GM23338 (cell line): Measurements from ENCODE around the gene CASP2. TPM values are rescaled to one million over a fixed set of nuclear protein-coding genes. Genes with fewer than 3 reads are reported as not detected.
A peak's percentile ranks its signal among the peaks of the same experiment; 100 is the strongest.

Experiments used
- ATAC-seq: fragments of 200-7000 bp; cut with Tn5 transposase; 3 replicates; pipeline ENCODE4 v1.9.1; 2020
- DNase-seq: peaks from one replicate; pipeline ENCODE4 v3.0.0-alpha.2; 2015; ENCODE audit warnings: low spot score
- H2AFZ ChIP-seq: fragments of 200-600 bp; sonication (generic); 2 replicates; pipeline ENCODE4 v1.8.0; 2016; ENCODE audit warnings: antibody characterized with exemption, mild to moderate bottlenecking, moderate library complexity
- H3F3A ChIP-seq: fragments of 200-600 bp; sonication (generic); replicated peaks from 2 replicates; pipeline ENCODE4 v1.8.0; 2017; ENCODE audit warnings: antibody characterized with exemption, mixed run types, low read depth
- H3K27ac ChIP-seq: fragments of 200-600 bp; sonication (generic); 2 replicates; pipeline ENCODE4 v1.6.1; 2016; ENCODE audit warnings: low read depth
- H3K27me3 ChIP-seq: fragments of 200-600 bp; sonication (generic); 2 replicates; pipeline ENCODE4 v1.8.0; 2016; ENCODE audit warnings: mild to moderate bottlenecking, mixed run types, moderate library complexity; ENCODE audit not compliant: insufficient read depth
- H3K36me3 ChIP-seq: fragments of 200-600 bp; sonication (generic); 2 replicates; pipeline ENCODE4 v1.8.0; 2016; ENCODE audit warnings: mild to moderate bottlenecking; ENCODE audit not compliant: insufficient read depth
- H3K4me1 ChIP-seq: fragments of 200-600 bp; sonication (generic); 2 replicates; pipeline ENCODE4 v1.8.0; 2016; ENCODE audit warnings: mild to moderate bottlenecking, moderate library complexity; ENCODE audit not compliant: insufficient read depth
- H3K4me2 ChIP-seq: fragments of 200-600 bp; sonication (generic); 2 replicates; pipeline ENCODE4 v1.7.1; 2017; ENCODE audit warnings: mixed run types
- H3K4me3 ChIP-seq: fragments of 200-600 bp; sonication (generic); 2 replicates; pipeline ENCODE4 v1.6.1; 2016; ENCODE audit warnings: mixed run types
- H3K79me2 ChIP-seq: fragments of 200-600 bp; sonication (generic); replicated peaks from 2 replicates; pipeline ENCODE4 v1.8.0; 2017; ENCODE audit warnings: mild to moderate bottlenecking; ENCODE audit not compliant: insufficient read depth
- H3K9me2 ChIP-seq: fragments of 200-600 bp; sonication (generic); 2 replicates; pipeline ENCODE4 v1.8.0; 2017; ENCODE audit not compliant: insufficient read depth
- H4K20me1 ChIP-seq: fragments of 200-600 bp; sonication (generic); replicated peaks from 2 replicates; pipeline ENCODE4 v1.8.0; 2017; ENCODE audit warnings: mild to moderate bottlenecking; ENCODE audit not compliant: insufficient read depth
- H3K27ac Mint-ChIP-seq: 2 replicates; pipeline ENCODE4 v1.8.0; 2020; ENCODE audit warnings: inconsistent platforms, mild to moderate bottlenecking, moderate library complexity, mixed read lengths
- H3K27me3 Mint-ChIP-seq: 3 replicates; pipeline ENCODE4 v1.8.0; 2022; ENCODE audit warnings: low read depth, mild to moderate bottlenecking, moderate library complexity, mixed read lengths, inconsistent platforms; ENCODE audit not compliant: insufficient read depth, poor library complexity
- H3K36me3 Mint-ChIP-seq: 3 replicates; pipeline ENCODE4 v1.8.0; 2021; ENCODE audit warnings: low read depth, mild to moderate bottlenecking, inconsistent platforms, moderate library complexity, mixed read lengths
- H3K4me1 Mint-ChIP-seq: 3 replicates; pipeline ENCODE4 v1.8.0; 2020; ENCODE audit warnings: mild to moderate bottlenecking, inconsistent platforms, mixed read lengths
- H3K4me3 Mint-ChIP-seq: 3 replicates; pipeline ENCODE4 v1.8.0; 2021; ENCODE audit warnings: moderate library complexity, mild to moderate bottlenecking, inconsistent platforms, mixed read lengths
- H3K9me3 Mint-ChIP-seq: 3 replicates; pipeline ENCODE4 v1.8.0; 2020; ENCODE audit warnings: moderate library complexity, mild to moderate bottlenecking, inconsistent platforms, mixed read lengths
- CREB1 ChIP-seq: fragments of 250-450 bp; sonication (Bioruptor Pico); IDR thresholded peaks from 2 replicates; pipeline ENCODE4 v1.5.0; 2020; ENCODE audit warnings: low read depth, mild to moderate bottlenecking, moderate library complexity
- EZH2 ChIP-seq: fragments of 200-600 bp; sonication (generic); IDR thresholded peaks from one replicate; pipeline ENCODE4 v1.8.0; 2017; ENCODE audit warnings: antibody characterized with exemption, mild to moderate bottlenecking, low read depth; ENCODE audit not compliant: unreplicated experiment
- EZH2phosphoT487 ChIP-seq: fragments of 200-600 bp; sonication (generic); IDR thresholded peaks from one replicate; pipeline ENCODE4 v1.8.1; 2018; ENCODE audit warnings: antibody characterized with exemption; ENCODE audit not compliant: unreplicated experiment
- POLR2AphosphoS5 ChIP-seq: IDR thresholded peaks from 2 replicates; pipeline ENCODE4 v1.6.1; 2016; ENCODE audit warnings: antibody characterized with exemption, low read depth
- STAT1 ChIP-seq: IDR thresholded peaks from one replicate; pipeline ENCODE4 v1.6.1; 2016; ENCODE audit warnings: antibody characterized with exemption; ENCODE audit not compliant: unreplicated experiment
- ZNF114 ChIP-seq: fragments of 250-450 bp; sonication (Bioruptor Pico); IDR thresholded peaks from 2 replicates; pipeline ENCODE4 v1.5.0; 2020; ENCODE audit warnings: mild to moderate bottlenecking, moderate library complexity
- ZNF331 ChIP-seq: fragments of 250-450 bp; sonication (Bioruptor Pico); IDR thresholded peaks from 2 replicates; pipeline ENCODE4 v1.5.0; 2020; ENCODE audit warnings: low read depth, mild to moderate bottlenecking, moderate library complexity
- polyA plus RNA-seq: library from polyadenylated mRNA; unstranded; fragments of >200 nt; fragmentation: Nextera tagmentation; extraction: Ambion mirVana; gene quantifications from 2 replicates; pipeline ENCODE4 v1.2.1, GENCODE V29; 2016
- total RNA-seq: library from RNA; depleted of rRNA; stranded (reverse); fragments of >200 nt; shearing (Covaris generic); gene quantifications from 2 replicates; pipeline ENCODE4 v1.2.3, GENCODE V29; 2014
- TF ChIP-seq, protein P1 (sequence below): IDR thresholded peaks from 2 replicates; pipeline ENCODE4 v1.6.1; 2016; ENCODE audit warnings: antibody characterized with exemption
- TF ChIP-seq, protein P2 (sequence below), 2 experiments: fragments of 200-600 bp in 1 of 2; sonication (generic) in 1 of 2; conservative IDR thresholded peaks; 2 replicates each; pipeline versions ENCODE4 v1.5.1 to v1.6.1; 2016 to 2017; ENCODE audit warnings: antibody characterized with exemption in 2 of 2, low read depth in 2 of 2, mild to moderate bottlenecking in 2 of 2, moderate library complexity in 1 of 2

The CASP2 gene
- total and polyA plus RNA-seq, 2 experiments from 2014 or later: 17.7 to 21.8 TPM

DNA sequence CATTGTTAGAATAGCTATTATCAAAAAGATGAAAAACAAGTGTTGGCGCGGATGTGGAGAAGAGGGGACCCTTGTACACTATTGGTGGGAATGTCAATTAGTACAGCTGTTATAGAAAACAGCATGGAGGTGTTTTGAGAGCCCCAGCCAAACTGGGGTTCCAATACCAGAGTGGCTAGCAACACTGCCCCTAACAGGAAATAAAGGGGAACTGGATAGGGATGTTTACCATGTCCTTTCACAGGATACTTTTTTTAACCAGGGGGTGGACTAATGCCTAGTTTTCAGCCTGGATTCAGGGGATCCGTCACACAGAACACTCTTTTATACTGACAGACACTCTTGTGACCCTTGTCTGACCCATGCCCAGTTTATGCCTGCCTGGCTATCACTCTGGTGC is 31.8 kb upstream of the CASP2 start:
- H2AFZ ChIP-seq: 0 out of 2 replicates have a peak overlapping the region, but pooled peaks have one; percentile 69
- no peaks in the 10 kb centered on the region for H3F3A ChIP-seq
- no peaks in the 10 kb centered on the region for H3K36me3 ChIP-seq
- H3K4me1 ChIP-seq: no peaks in the 10 kb centered on the region
- H3K27ac ChIP-seq: no peak overlapping the region
- Mint-ChIP-seq H3K4me3 (no peak overlapping the region), H3K4me1 (no peaks in the 10 kb centered on the region), H3K27ac (no peak overlapping the region), H3K27me3 (no peaks in the 10 kb centered on the region), H3K36me3 (no peaks in the 10 kb centered on the region), H3K9me3 (no peaks in the 10 kb centered on the region)
- no peaks in the 10 kb centered on the region for H4K20me1 ChIP-seq
- ATAC-seq (peak; percentile 80), DNase-seq (peak; percentile 61)
- H3K79me2 ChIP-seq: no peaks in the 10 kb centered on the region
- no peak overlapping the region for H3K4me2 ChIP-seq
- H3K4me3 ChIP-seq: no peak overlapping the region
- H3K9me2 ChIP-seq: no peaks in the 10 kb centered on the region
- H3K27me3 ChIP-seq: no peaks in the 10 kb centered on the region
- TF ChIP-seq EZH2: no peak
- TF ChIP-seq, protein P1, sequence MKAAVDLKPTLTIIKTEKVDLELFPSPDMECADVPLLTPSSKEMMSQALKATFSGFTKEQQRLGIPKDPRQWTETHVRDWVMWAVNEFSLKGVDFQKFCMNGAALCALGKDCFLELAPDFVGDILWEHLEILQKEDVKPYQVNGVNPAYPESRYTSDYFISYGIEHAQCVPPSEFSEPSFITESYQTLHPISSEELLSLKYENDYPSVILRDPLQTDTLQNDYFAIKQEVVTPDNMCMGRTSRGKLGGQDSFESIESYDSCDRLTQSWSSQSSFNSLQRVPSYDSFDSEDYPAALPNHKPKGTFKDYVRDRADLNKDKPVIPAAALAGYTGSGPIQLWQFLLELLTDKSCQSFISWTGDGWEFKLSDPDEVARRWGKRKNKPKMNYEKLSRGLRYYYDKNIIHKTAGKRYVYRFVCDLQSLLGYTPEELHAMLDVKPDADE: no peak
- TF ChIP-seq, protein P2, sequence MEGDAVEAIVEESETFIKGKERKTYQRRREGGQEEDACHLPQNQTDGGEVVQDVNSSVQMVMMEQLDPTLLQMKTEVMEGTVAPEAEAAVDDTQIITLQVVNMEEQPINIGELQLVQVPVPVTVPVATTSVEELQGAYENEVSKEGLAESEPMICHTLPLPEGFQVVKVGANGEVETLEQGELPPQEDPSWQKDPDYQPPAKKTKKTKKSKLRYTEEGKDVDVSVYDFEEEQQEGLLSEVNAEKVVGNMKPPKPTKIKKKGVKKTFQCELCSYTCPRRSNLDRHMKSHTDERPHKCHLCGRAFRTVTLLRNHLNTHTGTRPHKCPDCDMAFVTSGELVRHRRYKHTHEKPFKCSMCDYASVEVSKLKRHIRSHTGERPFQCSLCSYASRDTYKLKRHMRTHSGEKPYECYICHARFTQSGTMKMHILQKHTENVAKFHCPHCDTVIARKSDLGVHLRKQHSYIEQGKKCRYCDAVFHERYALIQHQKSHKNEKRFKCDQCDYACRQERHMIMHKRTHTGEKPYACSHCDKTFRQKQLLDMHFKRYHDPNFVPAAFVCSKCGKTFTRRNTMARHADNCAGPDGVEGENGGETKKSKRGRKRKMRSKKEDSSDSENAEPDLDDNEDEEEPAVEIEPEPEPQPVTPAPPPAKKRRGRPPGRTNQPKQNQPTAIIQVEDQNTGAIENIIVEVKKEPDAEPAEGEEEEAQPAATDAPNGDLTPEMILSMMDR (conservative IDR thresholded peaks at IDR 0.05; ENCODE audit: low read depth in 2 of 2): peak; percentile 48 to 51; a peak in 3 of 4 replicates

DNA sequence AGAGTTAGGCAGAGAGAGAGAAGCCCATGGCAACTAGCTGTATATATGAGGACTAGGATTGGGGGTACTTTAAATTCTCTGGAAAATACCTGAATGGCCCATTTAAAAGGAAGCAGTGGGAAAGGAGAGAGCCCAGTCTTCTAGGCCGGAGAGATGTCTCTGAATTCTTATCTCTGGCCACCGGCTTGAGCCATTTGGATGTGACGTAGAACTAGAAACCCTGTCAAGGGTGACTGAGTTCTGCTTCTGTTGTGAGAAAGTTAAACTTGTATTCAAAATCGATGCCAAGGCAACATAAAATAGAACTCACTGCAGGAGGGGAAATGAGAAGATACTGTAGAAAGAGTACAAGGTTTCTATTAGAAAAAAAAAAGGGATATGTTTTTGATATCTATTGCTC is 31.2 kb upstream of the CASP2 start:
- Mint-ChIP-seq H3K4me3 (no peak overlapping the region), H3K9me3 (no peaks in the 10 kb centered on the region), H3K4me1 (no peaks in the 10 kb centered on the region), H3K36me3 (no peaks in the 10 kb centered on the region), H3K27ac (no peak overlapping the region), H3K27me3 (no peaks in the 10 kb centered on the region)
- no peaks in the 10 kb centered on the region for H3K4me1 ChIP-seq
- ATAC-seq (no peak), DNase-seq (no peak)
- no peaks in the 10 kb centered on the region for H3K9me2 ChIP-seq
- H3K79me2 ChIP-seq: no peaks in the 10 kb centered on the region
- no peak for TF ChIP-seq ZNF331 (CRISPR knock-in tag)
- TF ChIP-seq ZNF114 (CRISPR knock-in tag): no peak
- no peaks in the 10 kb centered on the region for H3F3A ChIP-seq
- no peak overlapping the region for H3K4me2 ChIP-seq
- no peaks in the 10 kb centered on the region for H3K36me3 ChIP-seq
- no peaks in the 10 kb centered on the region for H3K27me3 ChIP-seq
- 0 out of 2 replicates have a peak overlapping the region, but pooled peaks have one; percentile 69 for H2AFZ ChIP-seq
- no peak overlapping the region for H3K27ac ChIP-seq
- H3K4me3 ChIP-seq: no peak overlapping the region
- no peaks in the 10 kb centered on the region for H4K20me1 ChIP-seq

DNA sequence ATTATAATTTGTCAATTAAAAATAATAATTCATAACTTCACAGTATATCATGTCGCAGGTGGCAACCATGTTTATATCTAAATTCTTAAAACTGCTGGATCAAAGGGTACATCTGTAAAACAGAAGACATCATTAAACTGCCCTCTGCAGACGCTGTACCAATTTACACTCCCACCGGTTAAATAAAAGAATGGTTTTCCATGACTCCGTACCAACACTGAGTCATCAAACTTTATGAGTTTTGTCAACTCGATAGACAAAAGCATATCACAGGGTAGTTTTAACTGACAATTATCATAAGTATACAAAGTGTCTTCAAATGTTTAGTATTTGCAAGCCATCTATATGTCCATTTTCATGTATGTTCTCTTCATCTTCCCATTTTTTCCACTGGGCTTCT is 30.6 kb upstream of the CASP2 start:
- H3K79me2 ChIP-seq: no peaks in the 10 kb centered on the region
- Mint-ChIP-seq H3K4me1 (no peaks in the 10 kb centered on the region), H3K36me3 (no peaks in the 10 kb centered on the region), H3K27me3 (no peaks in the 10 kb centered on the region), H3K9me3 (no peaks in the 10 kb centered on the region), H3K27ac (no peak overlapping the region), H3K4me3 (no peak overlapping the region)
- DNase-seq (no peak), ATAC-seq (no peak)
- H3F3A ChIP-seq: no peaks in the 10 kb centered on the region
- H4K20me1 ChIP-seq: no peaks in the 10 kb centered on the region
- no peak overlapping the region for H2AFZ ChIP-seq
- H3K36me3 ChIP-seq: no peaks in the 10 kb centered on the region
- H3K4me1 ChIP-seq: no peaks in the 10 kb centered on the region
- 0 out of 2 replicates have a peak, but pooled peaks cover under 1% of the 10 kb centered on the region for H3K9me2 ChIP-seq
- no peak overlapping the region for H3K4me3 ChIP-seq
- no peaks in the 10 kb centered on the region for H3K27me3 ChIP-seq
- H3K4me2 ChIP-seq: no peak overlapping the region
- H3K27ac ChIP-seq: no peak overlapping the region
- TF ChIP-seq STAT1: no peak
- TF ChIP-seq EZH2phosphoT487: no peak
- no peak for TF ChIP-seq POLR2AphosphoS5
- TF ChIP-seq CREB1: no peak
- TF ChIP-seq, protein P1: no peak
- no peak for TF ChIP-seq ZNF114 (CRISPR knock-in tag)
- TF ChIP-seq ZNF331 (CRISPR knock-in tag): no peak
- no peak for TF ChIP-seq EZH2
- TF ChIP-seq, protein P2 (conservative IDR thresholded peaks at IDR 0.05; ENCODE audit: low read depth in 2 of 2): no peak
